ENCODE measurements around the gene PLXND1.

DNA sequence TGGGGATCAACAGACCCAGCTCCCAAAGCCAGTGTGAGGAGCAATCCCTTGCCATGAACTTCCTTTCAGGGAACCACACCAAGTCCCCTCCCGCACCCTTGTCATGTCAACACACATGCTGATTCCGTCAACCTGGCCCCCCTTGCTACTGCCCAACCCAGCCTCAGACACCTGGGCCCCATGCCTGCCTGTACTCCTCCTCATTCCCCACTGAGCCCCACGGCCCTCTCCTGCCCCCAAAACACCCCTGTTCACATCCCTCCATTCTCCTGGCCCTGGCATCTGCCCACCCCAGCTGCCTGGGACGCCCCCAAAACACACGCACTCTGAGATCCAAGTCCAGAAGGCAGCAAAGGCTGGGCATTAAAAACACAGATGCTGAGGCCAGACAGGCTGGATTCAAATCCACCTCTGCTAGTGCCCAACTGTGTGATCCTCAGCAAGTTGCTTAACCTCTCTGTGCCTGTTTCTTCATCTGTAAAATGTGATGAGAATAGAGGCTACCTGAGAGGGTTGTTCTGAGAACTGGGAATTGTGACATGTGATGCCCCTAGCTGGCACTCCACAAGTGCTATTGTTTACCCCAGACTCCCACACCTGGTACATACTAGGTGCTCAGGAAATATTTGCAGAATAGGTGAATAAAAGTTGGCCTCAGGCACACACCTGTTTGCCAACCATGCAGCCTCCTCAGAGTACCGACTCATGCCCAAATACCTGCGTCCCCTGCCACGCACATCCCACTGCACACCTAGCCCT, 2.3 kb downstream of the PLXND1 start:
- TF ChIP-seq CTCF (IDR thresholded peaks at IDR 0.05) (no peak), POLR2A (IDR thresholded peaks at IDR 0.05) (no peak), EP300 (IDR thresholded peaks at IDR 0.05) (no peak)
